NB4 (cell line): ENCODE measurements around the gene DAB2IP.

Experiments
- CTCF ChIP-seq: IDR thresholded peaks from one replicate; pipeline ENCODE4 v1.5.1; 2012; ENCODE audit warnings: low read depth, low read length
- MYC ChIP-seq: IDR thresholded peaks from 2 replicates; pipeline ENCODE4 v1.6.1; 2011; ENCODE audit warnings: low read depth, low read length
- POLR2A ChIP-seq: IDR thresholded peaks from 2 replicates; pipeline ENCODE4 v1.6.1; 2011; ENCODE audit warnings: mild to moderate bottlenecking; ENCODE audit not compliant: insufficient read length; ENCODE audit errors: extremely low read depth

GRCh38 chr9:121755581-121755980 is 104.1 kb downstream of the DAB2IP start:
- no peak for TF ChIP-seq CTCF
- no peak for TF ChIP-seq POLR2A
- no peak for TF ChIP-seq MYC
